Measurements from ENCODE around the gene RRP1.
"Not testable (repeated sequence)": the region's sequence is repeated elsewhere in the genome, so short reads cannot be mapped to it uniquely, and the experiment has no call there.

The RRP1 gene

DNA sequence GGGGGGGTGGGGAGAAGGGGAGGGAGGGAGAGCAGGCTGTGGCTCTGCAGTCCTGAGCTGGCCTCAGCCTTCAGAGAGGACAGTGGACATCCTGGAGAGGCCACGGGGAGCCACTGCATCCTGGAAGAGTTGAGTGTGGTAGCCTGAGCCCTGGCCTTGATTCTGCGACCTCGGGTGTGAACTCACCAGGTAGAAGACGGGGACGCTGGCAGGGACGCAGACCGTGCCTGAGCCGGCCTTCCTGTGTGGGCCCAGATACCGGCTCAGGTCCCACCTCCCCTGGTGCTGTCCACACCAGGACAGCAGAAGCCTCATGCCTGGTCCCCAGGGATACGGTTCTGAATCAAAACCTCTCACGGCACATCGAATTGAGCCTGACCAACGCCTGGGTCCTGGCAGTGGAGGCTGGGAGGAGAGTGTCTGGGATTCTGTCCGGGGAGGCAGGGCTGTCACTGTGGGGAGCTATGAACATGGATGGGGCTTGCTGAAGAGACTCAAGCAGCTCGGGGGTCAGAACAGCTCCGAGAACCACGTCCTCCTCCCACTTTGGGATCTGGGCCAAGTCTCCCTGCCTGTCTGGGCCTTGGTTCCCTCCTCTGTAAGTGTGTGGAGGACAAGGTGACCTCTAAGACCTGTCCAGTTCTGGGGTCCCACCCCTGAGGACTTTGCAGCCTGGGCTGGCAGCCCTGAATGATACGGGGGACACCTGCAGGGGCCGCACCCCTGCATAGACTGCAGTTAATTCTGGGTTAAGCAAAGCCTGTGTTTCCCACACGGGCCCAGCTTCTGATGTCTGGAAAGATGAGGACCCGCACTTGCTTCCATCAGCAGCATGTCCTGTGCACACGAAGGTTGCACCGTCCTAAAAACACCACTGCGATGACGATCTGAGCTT, 30.4 kb downstream of the RRP1 start:
- H3K27ac ChIP-seq (ENCODE audit: low read depth, low read length): no peak overlapping the region
- no peaks in the 10 kb centered on the region for H3K36me3 ChIP-seq (ENCODE audit: control insufficient read depth, insufficient read depth, low read length)
- H3K4me3 ChIP-seq (ENCODE audit: low read length): no peak overlapping the region
- no peaks in the 10 kb centered on the region for H3K4me1 ChIP-seq (ENCODE audit: control insufficient read depth, insufficient read depth, low read length)
- no peaks in the 10 kb centered on the region for H3K27me3 ChIP-seq (ENCODE audit: control insufficient read depth, insufficient read depth, low read length)
- no peak overlapping the region for H3K9ac ChIP-seq (ENCODE audit: low read length)

DNA sequence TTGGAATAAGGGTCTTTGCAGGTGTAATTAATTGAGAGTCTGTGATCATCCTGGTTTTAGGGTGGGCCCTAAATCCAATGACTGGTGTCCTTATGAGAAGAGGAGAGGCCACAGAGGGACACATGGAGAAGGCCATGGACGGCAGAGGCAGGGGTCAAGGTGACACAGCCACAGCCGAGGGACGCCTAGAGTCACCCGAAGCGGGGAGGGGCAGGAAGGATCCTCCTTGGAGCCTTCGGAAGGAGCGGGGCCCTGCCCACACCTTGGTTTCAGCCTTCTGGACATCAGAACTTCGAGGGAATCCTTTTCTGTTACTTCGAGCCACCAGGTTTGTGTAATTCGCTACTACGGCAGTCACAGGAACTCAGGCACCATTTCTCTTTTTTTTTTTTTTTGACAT, 31.1 kb downstream of the RRP1 start:
- H3K9ac ChIP-seq (ENCODE audit: low read length): no peak overlapping the region
- H3K27ac ChIP-seq (ENCODE audit: low read depth, low read length): no peak overlapping the region
- H3K36me3 ChIP-seq (ENCODE audit: control insufficient read depth, insufficient read depth, low read length): no peaks in the 10 kb centered on the region
- H3K4me3 ChIP-seq (ENCODE audit: low read length): no peak overlapping the region
- H3K27me3 ChIP-seq (ENCODE audit: control insufficient read depth, insufficient read depth, low read length): no peaks in the 10 kb centered on the region
- no peaks in the 10 kb centered on the region for H3K4me1 ChIP-seq (ENCODE audit: control insufficient read depth, insufficient read depth, low read length)

DNA sequence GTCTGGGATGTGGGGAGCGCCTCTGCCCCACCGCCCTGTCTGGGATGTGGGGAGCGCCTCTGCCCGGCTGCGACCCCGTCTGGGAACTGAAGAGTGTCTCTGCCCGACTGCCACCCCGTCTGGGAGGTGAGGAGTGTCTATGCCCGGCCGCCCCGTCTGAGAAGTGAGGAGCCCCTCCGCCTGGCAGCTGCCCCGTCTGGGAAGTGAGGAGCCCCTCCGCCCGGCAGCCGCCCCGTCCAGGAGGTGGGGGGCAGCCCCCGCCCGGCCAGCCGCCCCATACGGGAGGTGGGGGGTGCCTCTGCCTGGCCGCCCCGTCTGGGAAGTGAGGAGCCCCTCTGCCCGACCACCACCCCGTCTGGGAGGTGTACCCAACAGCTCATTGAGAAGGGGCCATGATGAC, 32.8 kb downstream of the RRP1 start:
- H3K27ac ChIP-seq (ENCODE audit: low read depth, low read length); H3K4me1 ChIP-seq (ENCODE audit: control insufficient read depth, insufficient read depth, low read length); H3K36me3 ChIP-seq (ENCODE audit: control insufficient read depth, insufficient read depth, low read length); H3K9ac ChIP-seq (ENCODE audit: low read length); H3K4me3 ChIP-seq (ENCODE audit: low read length): not testable (repeated sequence)
- peaks cover 12% of the 10 kb centered on the region for H3K27me3 ChIP-seq (ENCODE audit: control insufficient read depth, insufficient read depth, low read length)

DNA sequence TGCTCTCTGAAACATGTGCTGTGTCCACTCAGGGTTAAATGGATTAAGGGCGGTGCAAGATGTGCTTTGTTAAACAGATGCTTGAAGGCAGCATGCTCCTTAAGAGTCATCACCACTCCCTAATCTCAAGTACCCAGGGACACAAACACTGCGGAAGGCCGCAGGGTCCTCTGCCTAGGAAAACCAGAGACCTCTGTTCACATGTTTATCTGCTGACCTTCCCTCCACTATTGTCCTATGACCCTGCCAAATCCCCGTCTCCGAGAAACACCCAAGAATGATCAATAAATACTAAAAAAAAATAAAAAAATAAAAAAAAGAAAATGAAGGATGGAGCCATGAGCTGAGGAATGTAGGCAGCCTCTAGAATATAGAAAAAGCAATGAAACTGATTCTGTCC, 33.4 kb downstream of the RRP1 start:
- H3K9ac ChIP-seq (ENCODE audit: low read length); H3K4me3 ChIP-seq (ENCODE audit: low read length); H3K4me1 ChIP-seq (ENCODE audit: control insufficient read depth, insufficient read depth, low read length); H3K36me3 ChIP-seq (ENCODE audit: control insufficient read depth, insufficient read depth, low read length); H3K27ac ChIP-seq (ENCODE audit: low read depth, low read length): not testable (repeated sequence)
- H3K27me3 ChIP-seq (ENCODE audit: control insufficient read depth, insufficient read depth, low read length): peaks cover 12% of the 10 kb centered on the region

DNA sequence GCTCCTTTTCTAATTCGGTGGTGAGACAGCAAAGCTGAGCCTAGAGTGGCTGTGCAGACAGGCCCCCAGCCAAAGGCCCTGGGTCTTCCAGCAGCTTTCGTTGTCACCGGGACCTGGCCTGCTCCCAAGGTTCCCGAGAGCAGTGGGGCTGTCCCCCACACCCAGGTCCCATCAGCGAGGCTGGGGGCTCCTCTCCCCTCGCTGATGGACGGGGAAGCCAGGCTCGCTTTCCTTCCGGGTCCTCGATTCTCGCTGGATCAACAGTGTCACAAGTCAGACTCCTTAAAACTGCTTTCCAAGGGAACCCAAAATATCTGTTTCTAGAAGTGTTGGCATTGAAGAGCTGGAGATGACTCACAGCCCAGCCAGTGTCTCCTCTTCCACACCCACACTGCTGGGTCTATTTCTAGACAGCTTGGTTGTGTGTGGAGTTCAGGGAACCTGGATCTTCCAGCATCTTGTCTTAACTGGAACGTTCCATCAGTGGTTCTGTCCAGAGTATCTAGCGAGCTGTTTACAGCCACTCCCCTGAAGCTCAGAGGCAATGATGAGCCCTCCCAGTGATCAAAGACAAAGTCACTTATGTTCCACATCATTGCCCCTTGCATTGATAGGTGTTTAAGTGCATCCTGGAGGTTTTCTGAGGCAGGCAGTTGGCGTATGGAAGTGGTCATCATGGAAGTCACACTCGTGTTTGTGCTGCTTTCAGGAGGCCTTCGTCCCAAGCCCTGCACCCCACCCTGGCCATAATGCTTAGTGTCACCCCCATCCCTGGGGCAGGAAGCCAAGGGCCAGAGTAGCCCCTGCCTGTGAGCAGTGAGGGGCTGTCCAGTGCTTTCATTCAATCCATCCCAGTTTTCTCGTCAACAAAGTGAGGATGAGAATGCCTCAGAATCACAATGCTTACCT, 35.2 kb downstream of the RRP1 start:
- Histone ChIP-seq H3K9ac (ENCODE audit: low read length) (no peak overlapping the region), H3K36me3 (ENCODE audit: control insufficient read depth, insufficient read depth, low read length) (no peaks in the 10 kb centered on the region), H3K4me1 (ENCODE audit: control insufficient read depth, insufficient read depth, low read length) (no peaks in the 10 kb centered on the region), H3K27ac (ENCODE audit: low read depth, low read length) (no peak overlapping the region), H3K4me3 (ENCODE audit: low read length) (no peak overlapping the region), H3K27me3 (ENCODE audit: control insufficient read depth, insufficient read depth, low read length) (peaks cover 12% of the 10 kb centered on the region)

DNA sequence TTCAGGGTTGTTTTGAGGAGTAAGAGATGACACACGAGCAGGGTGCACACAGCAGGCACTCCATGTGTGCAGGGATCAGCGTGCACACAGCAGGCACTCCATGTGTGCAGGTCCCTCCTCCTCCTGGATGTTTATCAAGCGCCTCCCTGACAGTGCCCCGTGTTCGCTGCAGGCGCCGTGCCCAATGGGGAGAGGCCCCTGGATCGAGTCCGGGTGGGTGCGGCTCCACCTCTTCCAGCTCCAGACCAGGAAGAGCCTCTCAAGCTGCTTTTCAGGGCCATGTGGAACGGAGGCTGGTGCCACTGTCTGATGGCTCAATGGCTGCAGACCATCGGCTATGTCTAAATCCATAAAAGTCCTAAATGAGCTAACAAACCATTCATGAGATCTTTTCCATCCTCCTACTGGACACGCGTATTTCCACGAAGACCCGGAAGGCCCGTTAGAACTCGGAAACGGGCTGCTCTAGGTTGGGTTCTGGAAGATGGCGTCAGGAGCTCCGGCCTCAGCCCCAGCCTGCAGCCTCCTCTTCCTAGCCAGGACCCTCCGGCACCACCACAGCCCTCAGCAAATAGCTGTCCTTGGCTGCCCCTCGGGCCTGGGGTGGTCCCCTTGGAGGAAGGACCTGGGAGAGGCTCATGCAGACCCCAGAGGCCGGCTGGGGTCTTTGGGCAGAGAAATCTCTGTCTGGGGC, 36.0 kb downstream of the RRP1 start:
- H3K27ac ChIP-seq (ENCODE audit: low read depth, low read length): no peak overlapping the region
- no peaks in the 10 kb centered on the region for H3K36me3 ChIP-seq (ENCODE audit: control insufficient read depth, insufficient read depth, low read length)
- peaks cover 12% of the 10 kb centered on the region for H3K27me3 ChIP-seq (ENCODE audit: control insufficient read depth, insufficient read depth, low read length)
- no peaks in the 10 kb centered on the region for H3K4me1 ChIP-seq (ENCODE audit: control insufficient read depth, insufficient read depth, low read length)
- H3K9ac ChIP-seq (ENCODE audit: low read length): no peak overlapping the region
- H3K4me3 ChIP-seq (ENCODE audit: low read length): no peak overlapping the region

DNA sequence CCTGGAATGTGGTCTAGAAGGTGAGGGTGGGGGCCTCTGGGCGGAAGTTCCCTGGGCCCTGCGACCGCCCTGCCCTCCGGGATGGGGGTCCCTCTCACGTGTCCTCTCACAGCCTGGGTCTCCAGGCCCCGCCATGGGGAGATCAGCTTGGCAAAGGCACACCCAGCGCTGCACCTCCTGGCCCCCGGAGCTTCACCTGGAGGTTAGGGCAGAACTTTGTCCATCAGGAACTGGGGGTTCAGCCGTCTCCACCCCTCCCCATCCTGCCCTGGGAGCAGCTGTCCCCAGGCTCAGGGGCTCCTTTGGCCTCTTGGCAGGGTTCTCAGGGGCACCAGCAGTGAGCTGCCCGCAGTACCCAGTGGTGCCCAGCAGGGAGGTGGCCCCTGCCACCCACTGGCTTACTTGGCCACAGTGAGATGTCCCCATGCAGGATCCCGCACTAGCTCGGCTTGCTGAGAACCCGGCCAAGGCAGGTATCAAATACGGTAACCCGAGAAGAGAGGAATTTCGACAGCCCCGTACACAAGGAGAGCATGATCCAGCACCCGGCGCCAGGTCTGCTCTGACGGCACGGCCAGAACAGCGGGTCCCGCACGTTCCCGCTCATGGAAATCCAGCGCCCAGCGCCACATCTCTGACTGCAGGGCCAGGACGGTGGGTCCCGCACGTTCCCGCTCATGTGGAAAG, 36.7 kb downstream of the RRP1 start:
- no peak overlapping the region for H3K4me3 ChIP-seq (ENCODE audit: low read length)
- H3K27ac ChIP-seq (ENCODE audit: low read depth, low read length): no peak overlapping the region
- no peak overlapping the region for H3K9ac ChIP-seq (ENCODE audit: low read length)
- no peaks in the 10 kb centered on the region for H3K36me3 ChIP-seq (ENCODE audit: control insufficient read depth, insufficient read depth, low read length)
- no peaks in the 10 kb centered on the region for H3K4me1 ChIP-seq (ENCODE audit: control insufficient read depth, insufficient read depth, low read length)
- H3K27me3 ChIP-seq (ENCODE audit: control insufficient read depth, insufficient read depth, low read length): peaks cover 12% of the 10 kb centered on the region

DNA sequence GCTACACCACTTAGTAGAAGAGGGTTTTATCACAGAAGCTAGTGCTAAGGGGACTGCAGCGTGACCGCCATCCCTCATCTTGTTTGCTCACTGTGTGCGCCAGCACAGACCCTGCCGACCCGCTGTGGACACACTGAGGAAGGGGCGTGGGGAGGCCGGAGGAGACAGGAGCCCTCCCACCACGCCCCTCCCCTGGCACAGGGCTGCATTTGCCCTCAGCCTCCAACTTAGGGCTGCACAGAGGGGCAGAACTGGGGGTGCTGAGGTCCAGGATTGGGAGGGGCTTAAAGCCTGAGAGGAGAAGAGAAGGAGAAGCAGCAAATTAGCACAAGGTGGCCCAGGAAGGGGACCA, 37.2 kb downstream of the RRP1 start:
- peaks cover 12% of the 10 kb centered on the region for H3K27me3 ChIP-seq (ENCODE audit: control insufficient read depth, insufficient read depth, low read length)
- no peaks in the 10 kb centered on the region for H3K4me1 ChIP-seq (ENCODE audit: control insufficient read depth, insufficient read depth, low read length)
- no peak overlapping the region for H3K4me3 ChIP-seq (ENCODE audit: low read length)
- no peaks in the 10 kb centered on the region for H3K36me3 ChIP-seq (ENCODE audit: control insufficient read depth, insufficient read depth, low read length)
- no peak overlapping the region for H3K27ac ChIP-seq (ENCODE audit: low read depth, low read length)
- no peak overlapping the region for H3K9ac ChIP-seq (ENCODE audit: low read length)

DNA sequence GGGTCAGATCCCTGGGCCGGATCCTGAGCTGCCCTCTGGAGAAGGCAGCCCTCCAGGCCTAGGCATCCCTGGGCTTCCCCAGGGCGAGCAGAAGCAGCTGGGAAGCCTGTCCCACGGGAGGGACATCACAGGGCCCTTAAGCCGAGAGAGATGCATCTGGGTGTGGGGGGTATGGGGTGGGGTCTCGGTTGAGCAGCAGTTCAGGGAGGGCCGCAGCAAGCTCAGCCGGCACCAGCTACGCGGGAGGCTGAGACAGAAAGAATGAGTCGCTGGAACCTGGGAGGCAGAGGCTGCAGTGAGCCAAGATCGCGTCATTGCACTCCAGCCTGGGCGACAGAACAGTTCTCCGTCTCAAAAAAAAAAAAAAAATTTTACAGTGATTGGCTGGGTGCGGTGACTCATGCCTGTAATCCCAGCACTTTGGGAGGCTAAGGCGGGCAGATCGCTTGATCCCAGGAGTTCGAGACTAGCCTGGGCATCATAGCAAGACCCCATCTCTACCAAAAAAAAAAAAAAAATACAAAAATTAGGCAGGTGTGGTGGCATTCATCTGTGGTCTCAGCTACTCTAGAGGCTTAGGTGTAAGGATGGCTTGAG, 37.7 kb downstream of the RRP1 start:
- Histone ChIP-seq H3K4me3 (ENCODE audit: low read length) (no peak overlapping the region), H3K9ac (ENCODE audit: low read length) (no peak overlapping the region), H3K27me3 (ENCODE audit: control insufficient read depth, insufficient read depth, low read length) (peaks cover 12% of the 10 kb centered on the region), H3K27ac (ENCODE audit: low read depth, low read length) (no peak overlapping the region), H3K4me1 (ENCODE audit: control insufficient read depth, insufficient read depth, low read length) (no peaks in the 10 kb centered on the region), H3K36me3 (ENCODE audit: control insufficient read depth, insufficient read depth, low read length) (no peaks in the 10 kb centered on the region)

DNA sequence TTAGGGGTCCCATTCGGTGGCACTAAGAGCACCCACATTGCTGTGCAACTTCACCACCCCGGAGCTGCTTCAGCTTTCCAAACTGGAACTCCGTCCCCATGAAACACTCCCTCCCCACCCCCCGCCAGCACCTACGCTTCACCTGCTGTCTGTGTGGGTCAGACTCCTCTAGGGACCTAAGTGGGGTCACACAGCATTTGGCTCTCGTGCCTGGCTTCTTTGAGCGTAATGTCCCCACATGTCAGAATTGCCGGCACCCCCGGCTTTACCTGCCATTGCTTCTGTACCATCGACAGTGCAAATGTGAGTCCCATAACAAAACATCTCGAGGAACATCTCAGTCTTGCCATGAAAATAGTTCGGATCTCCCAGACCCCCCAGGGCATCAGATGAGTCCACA, 39.8 kb downstream of the RRP1 start:
- Histone ChIP-seq H3K36me3 (ENCODE audit: control insufficient read depth, insufficient read depth, low read length) (no peaks in the 10 kb centered on the region), H3K4me1 (ENCODE audit: control insufficient read depth, insufficient read depth, low read length) (no peaks in the 10 kb centered on the region), H3K4me3 (ENCODE audit: low read length) (no peak overlapping the region), H3K9ac (ENCODE audit: low read length) (no peak overlapping the region), H3K27ac (ENCODE audit: low read depth, low read length) (no peak overlapping the region), H3K27me3 (ENCODE audit: control insufficient read depth, insufficient read depth, low read length) (peaks cover 17% of the 10 kb centered on the region)

DNA sequence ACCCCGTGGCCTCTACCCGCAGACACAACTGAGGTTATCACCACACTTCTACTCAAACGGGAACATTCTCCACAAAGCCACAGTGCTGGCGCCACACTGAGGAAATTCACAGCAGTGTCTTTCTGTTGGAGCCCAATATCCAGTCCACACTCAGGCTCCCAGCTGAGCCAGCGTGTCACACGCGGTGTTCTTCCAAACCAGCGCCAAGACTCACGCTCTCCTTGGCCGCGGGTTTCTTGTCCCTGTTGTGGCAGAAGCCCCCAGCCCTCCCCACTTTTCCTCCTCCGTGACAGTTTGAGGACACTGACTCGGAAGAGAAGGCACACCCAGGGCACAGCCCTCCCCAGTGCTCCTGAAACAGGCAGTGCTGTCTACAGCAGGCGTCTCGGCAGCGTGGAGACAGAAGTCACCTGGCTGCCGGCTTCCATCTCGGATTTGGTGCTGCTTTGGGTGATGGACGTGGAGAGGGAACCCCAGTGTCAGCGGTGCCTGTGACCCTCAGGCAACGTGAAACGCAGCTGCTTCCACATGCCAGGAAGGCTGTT, 40.3 kb downstream of the RRP1 start:
- Histone ChIP-seq H3K4me3 (ENCODE audit: low read length) (no peak overlapping the region), H3K27ac (ENCODE audit: low read depth, low read length) (no peak overlapping the region), H3K36me3 (ENCODE audit: control insufficient read depth, insufficient read depth, low read length) (no peaks in the 10 kb centered on the region), H3K9ac (ENCODE audit: low read length) (no peak overlapping the region), H3K27me3 (ENCODE audit: control insufficient read depth, insufficient read depth, low read length) (peaks cover 17% of the 10 kb centered on the region), H3K4me1 (ENCODE audit: control insufficient read depth, insufficient read depth, low read length) (no peaks in the 10 kb centered on the region)
